GM12878 (cell line): ENCODE data around the gene SYNDIG1. TPM values are rescaled to one million over a fixed set of nuclear protein-coding genes. Genes with fewer than 3 reads are reported as not detected.

ENCODE experiments used
- ATAC-seq: fragments of 200-7000 bp; cut with Tn5 transposase; 3 replicates; pipeline ENCODE4 v1.9.1; 2020; ENCODE audit warnings: mild to moderate bottlenecking, moderate library complexity
- BruUV-seq: library from RNA; stranded (reverse); fragments of 400-500 nt; replicated peaks from 2 replicates; lab custom pipeline; 2021; lab: Mats Ljungman, UMichigan
- CTCF ChIA-PET: fragments of 300-600 bp; sonication (Branson Sonifier 250); formaldehyde crosslinking; extraction: SDS; loops from one replicate; lab custom pipeline; 2021; ENCODE audit warnings: inconsistent platforms; lab: Yijun Ruan, JAX
- POLR2A ChIA-PET: fragments of 350-600 bp; formaldehyde crosslinking; extraction: SDS; loops from one replicate; lab custom pipeline; 2021; ENCODE audit warnings: inconsistent platforms; lab: Charles Lee
- RAD21 ChIA-PET: fragments of 300-600 bp; sonication (Branson Sonifier 250); formaldehyde crosslinking; loops from one replicate; lab custom pipeline; 2023; ENCODE audit warnings: antibody characterized with exemption; ENCODE audit not compliant: unreplicated experiment; lab: Charles Lee
- SMC1A ChIA-PET: fragments of 300-600 bp; sonication (Branson Sonifier 250); formaldehyde crosslinking; loops from one replicate; lab custom pipeline; 2023; ENCODE audit not compliant: unreplicated experiment, uncharacterized antibody; lab: Charles Lee
- DNase-seq: peaks from one replicate; pipeline ENCODE4 v3.0.0-alpha.2; 2011; ENCODE audit warnings: low read depth, low spot score
- FAIRE-seq: peaks from 3 replicates; lab custom pipeline; 2011; peaks lifted over from hg19 to GRCh38; lab: Jason Lieb, UNC
- H2AFZ ChIP-seq: 2 replicates; pipeline ENCODE4 v1.6.0; 2011; ENCODE audit warnings: low read depth, low read length, control low read depth; ENCODE audit not compliant: control insufficient read depth
- H3K27ac ChIP-seq: 2 replicates; pipeline ENCODE4 v1.5.1; 2011; ENCODE audit warnings: control low read depth; ENCODE audit not compliant: control insufficient read depth, insufficient read depth
- H3K27me3 ChIP-seq, 2 experiments: replicated peaks in 1 of 2; 2 replicates each; pipeline versions ENCODE4 v1.6.0 to v1.6.1; 2011; ENCODE audit warnings: low read length in 1 of 2; ENCODE audit not compliant: control insufficient read depth in 2 of 2, insufficient read depth in 2 of 2
- H3K36me3 ChIP-seq, 2 experiments: 2 replicates each; pipeline ENCODE4 v1.5.1; 2011; ENCODE audit warnings: low read length in 1 of 2; ENCODE audit not compliant: control insufficient read depth in 2 of 2, insufficient read depth in 2 of 2
- H3K4me1 ChIP-seq: 2 replicates; pipeline ENCODE4 v1.6.1; 2011; ENCODE audit warnings: mild to moderate bottlenecking, low read length, moderate library complexity, mixed read lengths; ENCODE audit not compliant: control insufficient read depth, insufficient read depth
- H3K4me2 ChIP-seq: 2 replicates; pipeline ENCODE4 v1.6.0; 2011; ENCODE audit warnings: control low read depth; ENCODE audit not compliant: control insufficient read depth, insufficient read depth
- H3K4me3 ChIP-seq: fragments of 200-600 bp; sonication (generic); 2 replicates; pipeline ENCODE4 v1.5.1; 2016
- H3K79me2 ChIP-seq: 2 replicates; pipeline ENCODE4 v1.6.0; 2011; ENCODE audit warnings: low read length; ENCODE audit not compliant: control insufficient read depth, insufficient read depth
- H3K9ac ChIP-seq: 2 replicates; pipeline ENCODE4 v1.8.0; 2011; ENCODE audit warnings: low read length, control low read depth, mixed read lengths; ENCODE audit not compliant: control insufficient read depth, insufficient read depth
- H3K9me3 ChIP-seq: replicated peaks from 3 replicates; pipeline ENCODE4 v1.5.1; 2011; ENCODE audit warnings: mild to moderate bottlenecking, low read length; ENCODE audit not compliant: control insufficient read depth, insufficient read depth
- H4K20me1 ChIP-seq: 2 replicates; pipeline ENCODE4 v1.6.0; 2011; ENCODE audit not compliant: control insufficient read depth, insufficient read depth
- E2F8 ChIP-seq: fragments of 450-650 bp; IDR thresholded peaks from 2 replicates; pipeline ENCODE4 v1.6.1; 2018; ENCODE audit warnings: mild to moderate bottlenecking, low read depth, moderate library complexity; ENCODE audit not compliant: partially characterized antibody
- EZH2 ChIP-seq: IDR thresholded peaks from 2 replicates; pipeline ENCODE4 v1.6.1; 2012; ENCODE audit warnings: low read depth, mild to moderate bottlenecking, control low read depth, inconsistent platforms, low read length, borderline replicate concordance; ENCODE audit not compliant: control insufficient read depth
- NFIC ChIP-seq: IDR thresholded peaks from 2 replicates; pipeline ENCODE4 v1.6.1; 2012; ENCODE audit warnings: low read depth, mild to moderate bottlenecking, inconsistent platforms, low read length, moderate library complexity
- NR2C1 ChIP-seq: fragments of 450-650 bp; IDR thresholded peaks from 2 replicates; pipeline ENCODE4 v1.6.1; 2017; ENCODE audit warnings: antibody characterized with exemption, mild to moderate bottlenecking, moderate library complexity
- PBX3 ChIP-seq: IDR thresholded peaks from 2 replicates; pipeline ENCODE4 v1.6.1; 2011; ENCODE audit warnings: mild to moderate bottlenecking, low read depth, low read length, moderate library complexity; ENCODE audit not compliant: insufficient replicate concordance
- SKIL ChIP-seq: fragments of 450-650 bp; IDR thresholded peaks from 2 replicates; pipeline ENCODE4 v1.6.1; 2017; ENCODE audit warnings: mild to moderate bottlenecking, low read depth, inconsistent platforms; ENCODE audit not compliant: poor library complexity, severe bottlenecking
- SREBF1 ChIP-seq: IDR thresholded peaks from 2 replicates; pipeline ENCODE4 v1.6.1; 2012; ENCODE audit warnings: mild to moderate bottlenecking, low read length
- TCF12 ChIP-seq: IDR thresholded peaks from 2 replicates; pipeline ENCODE4 v1.6.1; 2011; ENCODE audit warnings: low read depth, mild to moderate bottlenecking, low read length
- ZBTB40 ChIP-seq: fragments of 450-650 bp; IDR thresholded peaks from 2 replicates; pipeline ENCODE4 v1.6.1; 2016; ENCODE audit warnings: mild to moderate bottlenecking, moderate library complexity, borderline replicate concordance
- ZNF274 ChIP-seq: IDR thresholded peaks from one replicate; pipeline ENCODE4 v1.8.0; 2011; ENCODE audit not compliant: insufficient read length, insufficient read depth
- WGBS: methylation state at CpG from one replicate; pipeline ENCODE4 v1.1.6; 2016; ENCODE audit warnings: low lambda C conversion rate; ENCODE audit not compliant: insufficient replicate concordance, insufficient coverage; ENCODE audit errors: missing lambda C conversion rate; 5-methylcytosine and 5-hydroxymethylcytosine counted together
- in situ Hi-C: fragments of 300-500 bp; cut with MboI; formaldehyde crosslinking; loops from 9 replicates; pipeline ENCODE4 v1.14.3; 2018; ENCODE audit warnings: mixed read lengths
- intact Hi-C: fragments of 100-400 bp; cut with micrococcal nuclease; formaldehyde crosslinking; loops from one replicate; pipeline ENCODE4 v1.14.2; 2022; ENCODE audit not compliant: unreplicated experiment
- polyA plus RNA-seq, 11 experiments: library from polyadenylated mRNA; depleted of rRNA in 4 of 11; unstranded in 6 of 11; stranded (reverse) in 5 of 11; fragments of >200 nt; fragmentation: Nextera tagmentation in 4 of 11; fragmentation: Illumina TruSeq in 1 of 11; extraction: Ambion mirVana in 4 of 11; extraction: Trizol in 1 of 11; gene quantifications; 1 replicate in 1 of 11; 2 replicates in 10 of 11; pipeline versions ENCODE4 v1.2.1 to v1.2.3, GENCODE V29; 2011 to 2016; ENCODE audit warnings: inconsistent platforms in 2 of 11, missing spikeins in 2 of 11, low read depth in 1 of 11
- total RNA-seq, 4 experiments: library from RNA; depleted of rRNA in 3 of 4; stranded (reverse); fragments of >200 nt in 3 of 4; fragmentation: Illumina TruSeq in 1 of 4; extraction: Trizol in 1 of 4; gene quantifications; 2 replicates each; pipeline versions ENCODE4 v1.2.1 to v1.2.3, GENCODE V29; 2013 to 2021

SYNDIG1 gene
- total and polyA plus RNA-seq, 10 of the 15 experiments (the other 5 are each of a cell fraction or from before 2014, with no cell fraction given): not detected

GRCh38 chr20:24584078-24584477 is 114.6 kb downstream of the SYNDIG1 start:
- in situ Hi-C loops: no loop called here
- RAD21 ChIA-PET: no interaction called here
- intact Hi-C loops: no loop called here
- CTCF ChIA-PET: no interaction called here
- Histone ChIP-seq H3K36me3 (no peaks in the 10 kb centered on the region), H3K4me2 (no peak overlapping the region), H2AFZ (no peak overlapping the region), H3K9ac (no peak overlapping the region), H3K79me2 (no peaks in the 10 kb centered on the region), H3K9me3 (no peaks in the 10 kb centered on the region), H3K4me1 (no peaks in the 10 kb centered on the region), H3K27me3 (no peaks in the 10 kb centered on the region; a peak in 1 of 4 replicates), H3K4me3 (no peak overlapping the region), H4K20me1 (no peaks in the 10 kb centered on the region; the same call in 1 of the 2 replicates), H3K27ac (no peak overlapping the region)
- SMC1A ChIA-PET: no interaction called here
- WGBS: 55% methylated on average over 9 of the region's 9 CpGs
- no peak for ATAC-seq
- FAIRE-seq: no peak
- no peak for DNase-seq
- POLR2A ChIA-PET: no interaction called here
- BruUV-seq: no TSS peak
- TF ChIP-seq NFIC: no peak
- TF ChIP-seq EZH2: no peak
- no peak for TF ChIP-seq ZNF274
- TF ChIP-seq E2F8: no peak
- TF ChIP-seq SREBF1: no peak
- TF ChIP-seq SKIL: no peak
- no peak for TF ChIP-seq TCF12
- no peak for TF ChIP-seq ZBTB40
- no peak for TF ChIP-seq PBX3
- TF ChIP-seq NR2C1: no peak
